HUES64 (cell line): Measurements from ENCODE around the gene NTSR2.
"Not testable (repeated sequence)": the region's sequence is repeated elsewhere in the genome, so short reads cannot be mapped to it uniquely, and the experiment has no call there.

Experiments used
- H3K27ac ChIP-seq: 2 replicates; pipeline ENCODE4 v1.7.0; 2013; ENCODE audit warnings: low read depth, low read length, inconsistent platforms
- H3K27me3 ChIP-seq: 2 replicates; pipeline ENCODE4 v1.6.1; 2013; ENCODE audit warnings: mild to moderate bottlenecking, low read length; ENCODE audit not compliant: insufficient read depth
- H3K36me3 ChIP-seq: 2 replicates; pipeline ENCODE4 v1.6.1; 2013; ENCODE audit warnings: mild to moderate bottlenecking, low read length; ENCODE audit not compliant: insufficient read depth
- H3K4me1 ChIP-seq: 2 replicates; pipeline ENCODE4 v1.6.1; 2013; ENCODE audit warnings: mild to moderate bottlenecking, low read length, moderate library complexity; ENCODE audit not compliant: insufficient read depth
- H3K4me3 ChIP-seq: 2 replicates; pipeline ENCODE4 v1.5.1; 2013; ENCODE audit warnings: mild to moderate bottlenecking, low read length, moderate library complexity
- H3K9ac ChIP-seq: 2 replicates; pipeline ENCODE4 v1.6.1; 2013; ENCODE audit warnings: mild to moderate bottlenecking, low read depth, low read length
- H3K9me3 ChIP-seq: 2 replicates; pipeline ENCODE4 v1.6.1; 2013; ENCODE audit warnings: low read depth, low read length; ENCODE audit not compliant: insufficient read depth
- WGBS: fragments of 150-250, 120-280 bp; methylation state at CpG from one replicate; pipeline ENCODE4 v1.1.7; 2013; ENCODE audit warnings: missing lambda C conversion rate; 5-methylcytosine and 5-hydroxymethylcytosine counted together

NTSR2 gene

DNA sequence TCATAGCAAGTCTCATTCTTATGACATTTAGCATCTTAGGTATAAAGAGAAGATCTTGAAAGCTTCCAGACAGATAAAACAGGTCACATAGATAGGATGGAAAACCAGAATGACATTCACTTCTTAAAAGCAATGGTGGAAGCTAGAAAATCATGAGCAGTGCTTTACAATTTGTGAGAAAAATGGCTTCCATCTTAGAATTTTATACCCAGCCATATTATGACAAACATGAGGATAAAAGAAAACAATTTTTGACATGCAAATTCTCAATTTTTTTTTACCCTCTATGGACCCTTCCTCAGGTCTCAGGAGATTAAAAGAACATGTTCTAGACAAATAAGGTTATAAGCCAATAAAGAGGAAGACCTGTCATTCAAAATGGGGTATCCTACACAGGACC is 7.1 kb downstream of the NTSR2 start:
- no peak overlapping the region for H3K27ac ChIP-seq
- H3K4me1 ChIP-seq = no peaks in the 10 kb centered on the region
- H3K4me3 ChIP-seq = no peak overlapping the region
- H3K9ac ChIP-seq = no peak overlapping the region
- peaks cover 6% of the 10 kb centered on the region; the same call in 1 of the 2 replicates for H3K9me3 ChIP-seq
- no peaks in the 10 kb centered on the region for H3K36me3 ChIP-seq
- peaks cover 2% of the 10 kb centered on the region; the same call in 1 of the 2 replicates for H3K27me3 ChIP-seq

DNA sequence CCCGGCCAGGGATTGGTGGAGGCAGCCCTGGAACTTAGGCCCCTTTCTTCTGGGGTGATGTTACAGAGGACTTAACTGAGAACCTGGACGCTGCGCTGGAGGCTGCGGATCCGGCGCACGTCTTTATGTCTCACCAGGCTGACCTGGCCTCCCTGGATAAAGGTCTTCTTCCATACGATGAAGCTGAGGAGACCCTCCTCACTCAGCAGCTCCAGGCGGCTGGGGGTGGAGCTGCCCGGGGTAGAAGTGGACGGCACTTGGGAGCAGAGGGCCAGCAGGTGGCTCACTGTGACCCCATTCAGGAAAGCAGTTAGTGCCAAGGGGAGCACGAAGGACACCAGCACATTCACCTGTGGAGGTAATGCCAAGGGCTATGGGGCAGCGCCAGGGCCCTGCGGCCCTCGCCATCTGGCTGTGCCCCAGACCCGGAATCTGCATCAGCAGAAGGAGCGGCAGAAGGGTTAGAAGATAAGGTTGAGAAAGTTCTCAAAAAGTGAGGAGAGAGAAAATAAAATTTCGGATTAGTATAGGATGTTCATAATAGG is 8.0 kb downstream of the NTSR2 start:
- Histone ChIP-seq H3K4me3 (no peak overlapping the region), H3K27me3 (no peaks in the 10 kb centered on the region), H3K27ac (no peak overlapping the region), H3K9me3 (peaks cover 6% of the 10 kb centered on the region; the same call in 1 of the 2 replicates), H3K4me1 (no peaks in the 10 kb centered on the region), H3K36me3 (no peaks in the 10 kb centered on the region), H3K9ac (no peak overlapping the region)
- WGBS = 92% methylated on average over 18 of the region's 18 CpGs

DNA sequence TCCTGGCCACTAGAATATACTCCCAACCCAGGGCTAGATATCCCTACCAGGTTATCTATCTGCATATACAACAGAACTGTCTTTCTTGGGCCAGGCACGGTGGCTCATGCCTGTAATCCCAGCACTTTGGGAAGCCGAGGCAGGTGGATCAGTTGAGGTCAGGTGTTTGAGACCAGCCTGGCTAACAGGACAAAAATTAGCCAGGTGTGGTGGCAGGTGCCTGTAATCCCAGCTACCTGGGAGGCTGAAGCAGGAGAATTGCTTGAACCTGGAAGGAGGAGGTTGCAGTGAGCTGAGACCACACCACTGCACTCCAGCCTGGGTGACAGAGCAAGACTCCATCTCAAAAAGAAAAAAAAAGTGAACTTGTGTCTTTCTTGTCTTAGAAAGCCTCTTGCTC is 9.6 kb downstream of the NTSR2 start:
- not testable (repeated sequence) for H3K27ac ChIP-seq, H3K4me1 ChIP-seq, H3K36me3 ChIP-seq, H3K9me3 ChIP-seq, H3K4me3 ChIP-seq, H3K9ac ChIP-seq, H3K27me3 ChIP-seq
- WGBS = 89% methylated on average over 2 of the region's 2 CpGs

GRCh38 chr2:11659851-11660250 is 10.1 kb downstream of the NTSR2 start:
- Histone ChIP-seq H3K9ac (no peak overlapping the region), H3K36me3 (no peaks in the 10 kb centered on the region), H3K27ac (no peak overlapping the region), H3K9me3 (peaks cover 6% of the 10 kb centered on the region; the same call in 1 of the 2 replicates), H3K4me1 (no peaks in the 10 kb centered on the region), H3K27me3 (no peaks in the 10 kb centered on the region), H3K4me3 (no peak overlapping the region)
- WGBS = 96% methylated on average over 10 of the region's 10 CpGs

- H3K9me3 ChIP-seq = peaks cover 6% of the 10 kb centered on the region; the same call in 1 of the 2 replicates
- 93% methylated on average over 11 of the region's 11 CpGs for WGBS
- no peaks in the 10 kb centered on the region for H3K36me3 ChIP-seq
- H3K4me3 ChIP-seq = no peak overlapping the region
- no peaks in the 10 kb centered on the region for H3K27me3 ChIP-seq
- H3K4me1 ChIP-seq = no peaks in the 10 kb centered on the region
- H3K27ac ChIP-seq = no peak overlapping the region
- H3K9ac ChIP-seq = no peak overlapping the region
These were observed 10.9 kb downstream of the NTSR2 start for GRCh38 chr2:11659115-11659475.

- Histone ChIP-seq H3K27me3 (no peaks in the 10 kb centered on the region), H3K9me3 (peaks cover 6% of the 10 kb centered on the region; the same call in 1 of the 2 replicates), H3K4me1 (no peaks in the 10 kb centered on the region), H3K9ac (no peak overlapping the region), H3K27ac (no peak overlapping the region), H3K36me3 (no peaks in the 10 kb centered on the region), H3K4me3 (no peak overlapping the region)
- whole genome bisulfite sequencing = 93% methylated on average over 19 of the region's 19 CpGs
These were observed 11.5 kb downstream of the NTSR2 start for GRCh38 chr2:11658208-11659114.

GRCh38 chr2:11657646-11658045 is 12.3 kb downstream of the NTSR2 start:
- WGBS = 92% methylated on average over 11 of the region's 11 CpGs
- Histone ChIP-seq H3K9me3 (peaks cover under 1% of the 10 kb centered on the region; the same call in 1 of the 2 replicates), H3K36me3 (no peaks in the 10 kb centered on the region), H3K4me3 (no peak overlapping the region), H3K9ac (no peak overlapping the region), H3K27ac (no peak overlapping the region), H3K4me1 (no peaks in the 10 kb centered on the region), H3K27me3 (no peaks in the 10 kb centered on the region)

DNA sequence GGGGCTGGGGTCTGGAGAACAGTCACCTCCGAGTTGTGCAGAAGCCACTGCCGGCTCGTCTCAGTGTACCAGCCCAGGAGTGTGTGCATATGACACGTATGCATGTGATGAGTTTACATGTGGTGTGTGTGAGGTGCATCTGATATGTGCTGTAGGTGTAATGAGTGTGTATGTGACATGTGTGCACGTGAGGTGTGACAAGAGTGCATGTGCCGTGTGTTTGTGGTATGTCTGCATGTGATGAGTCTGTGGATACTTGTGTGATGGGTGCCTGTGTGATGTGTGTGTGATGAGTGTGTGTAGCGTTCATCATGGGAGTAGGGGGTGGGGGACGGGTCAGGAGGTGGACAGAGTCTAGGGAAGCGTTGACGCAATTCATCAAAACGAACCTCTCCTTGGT is 12.8 kb downstream of the NTSR2 start:
- H3K36me3 ChIP-seq = no peaks in the 10 kb centered on the region
- H3K4me3 ChIP-seq = no peak overlapping the region
- H3K9ac ChIP-seq = no peak overlapping the region
- no peak overlapping the region for H3K27ac ChIP-seq
- H3K9me3 ChIP-seq = no peaks in the 10 kb centered on the region
- no peaks in the 10 kb centered on the region for H3K4me1 ChIP-seq
- no peaks in the 10 kb centered on the region for H3K27me3 ChIP-seq
- WGBS = 94% methylated on average over 11 of the region's 11 CpGs

DNA sequence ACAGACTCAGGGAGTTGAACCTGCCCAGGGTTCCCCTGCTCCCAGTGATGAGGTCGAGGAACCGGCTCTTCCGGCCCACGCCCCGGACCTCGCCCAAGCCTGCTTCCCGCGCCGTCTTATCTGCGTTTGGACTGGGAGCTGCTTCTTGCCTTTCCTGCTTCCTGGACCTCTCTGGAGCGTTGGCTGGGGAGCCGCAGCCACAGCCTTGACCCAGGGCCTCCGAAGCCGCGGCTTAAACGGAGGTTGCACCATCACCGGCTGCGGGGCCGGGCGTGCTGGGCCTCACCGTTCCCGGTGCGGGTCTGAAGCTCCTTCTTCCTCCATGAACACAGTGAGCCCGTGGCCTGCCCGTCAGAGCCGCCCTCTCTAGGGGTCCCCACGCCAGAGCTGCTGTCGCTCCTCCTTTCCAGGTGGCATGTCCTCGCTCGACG is 13.3 kb downstream of the NTSR2 start:
- 95% methylated on average over 31 of the region's 31 CpGs for WGBS
- H3K27me3 ChIP-seq = no peaks in the 10 kb centered on the region
- no peak overlapping the region for H3K9ac ChIP-seq
- H3K36me3 ChIP-seq = no peaks in the 10 kb centered on the region
- H3K27ac ChIP-seq = no peak overlapping the region
- H3K4me3 ChIP-seq = no peak overlapping the region
- no peaks in the 10 kb centered on the region for H3K9me3 ChIP-seq
- H3K4me1 ChIP-seq = no peaks in the 10 kb centered on the region

DNA sequence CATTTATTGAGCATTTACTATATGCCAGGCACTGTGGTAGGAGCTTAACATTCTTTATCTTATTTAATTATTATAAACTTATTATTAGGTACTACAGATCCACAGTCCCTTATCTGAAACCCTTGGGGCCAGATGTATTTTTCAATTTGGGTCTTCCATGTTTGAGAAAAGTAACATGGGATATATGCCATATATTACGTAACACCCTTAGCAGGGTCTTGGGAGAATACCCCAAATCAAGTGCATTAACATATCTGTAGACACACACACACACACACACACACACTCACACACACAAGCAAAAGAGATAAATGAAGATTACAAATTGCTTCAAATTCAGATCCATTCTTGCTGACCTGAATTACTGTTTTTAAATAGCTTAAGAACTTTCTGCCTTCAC is 13.7 kb downstream of the NTSR2 start:
- Histone ChIP-seq H3K27me3 (no peaks in the 10 kb centered on the region), H3K9me3 (no peaks in the 10 kb centered on the region), H3K36me3 (no peaks in the 10 kb centered on the region), H3K4me3 (no peak overlapping the region), H3K27ac (no peak overlapping the region), H3K4me1 (no peaks in the 10 kb centered on the region), H3K9ac (no peak overlapping the region)
- 100% methylated on average over 1 of the region's 1 CpG for WGBS

- no peak overlapping the region for H3K27ac ChIP-seq
- H3K4me3 ChIP-seq = no peak overlapping the region
- no peaks in the 10 kb centered on the region for H3K27me3 ChIP-seq
- no peak overlapping the region for H3K9ac ChIP-seq
- H3K4me1 ChIP-seq = no peaks in the 10 kb centered on the region
- no peaks in the 10 kb centered on the region for H3K36me3 ChIP-seq
- 95% methylated on average over 4 of the region's 4 CpGs for WGBS
- no peaks in the 10 kb centered on the region for H3K9me3 ChIP-seq
These were observed 14.5 kb downstream of the NTSR2 start for GRCh38 chr2:11655495-11655894.
